Progenitor cell of endocrine pancreas (in vitro differentiated cells): Measurements from ENCODE around the gene NFATC3. TPM values are rescaled to one million over a fixed set of nuclear protein-coding genes. Genes with fewer than 3 reads are reported as not detected.

ENCODE experiments used
- DNase-seq: peaks from one replicate; pipeline ENCODE4 v3.0.0; 2021; ENCODE audit warnings: low spot score; ENCODE audit not compliant: unreplicated experiment
- H3K27ac Mint-ChIP-seq: 2 replicates; pipeline ENCODE4 v1.8.0; 2021; ENCODE audit warnings: mild to moderate bottlenecking, moderate library complexity, mixed read lengths
- H3K27me3 Mint-ChIP-seq: 2 replicates; pipeline ENCODE4 v1.8.0; 2021; ENCODE audit warnings: mixed read lengths
- H3K36me3 Mint-ChIP-seq: 2 replicates; pipeline ENCODE4 v1.8.0; 2022; ENCODE audit warnings: mixed read lengths; ENCODE audit not compliant: insufficient read depth
- H3K4me1 Mint-ChIP-seq: 2 replicates; pipeline ENCODE4 v1.8.0; 2021; ENCODE audit warnings: low read depth, mixed read lengths
- H3K4me3 Mint-ChIP-seq: 2 replicates; pipeline ENCODE4 v1.8.0; 2021; ENCODE audit warnings: low read depth, mild to moderate bottlenecking, moderate library complexity, mixed read lengths
- H3K9me3 Mint-ChIP-seq: 2 replicates; pipeline ENCODE4 v1.8.0; 2021; ENCODE audit warnings: low read depth, mixed read lengths
- CTCF ChIP-seq: fragments of 200-600 bp; sonication (generic); IDR thresholded peaks from one replicate; pipeline ENCODE4 v1.5.0; 2021; ENCODE audit warnings: antibody characterized with exemption, mild to moderate bottlenecking; ENCODE audit not compliant: unreplicated experiment
- total RNA-seq: library from RNA; stranded (reverse); gene quantifications from 2 replicates; pipeline ENCODE4 v1.2.1, GENCODE V29; 2021

Gene NFATC3
- total RNA-seq, 1 donor from 2014 or later: 51.8 TPM

- Mint-ChIP-seq H3K27me3 (no peaks in the 10 kb centered on the region), H3K4me1 (peaks cover 28% of the 10 kb centered on the region), H3K36me3 (peaks cover 17% of the 10 kb centered on the region), H3K9me3 (peaks cover 2% of the 10 kb centered on the region), H3K27ac (peak overlapping the region; percentile 96), H3K4me3 (peak overlapping the region; percentile 87)
- DNase-seq: no peak
- TF ChIP-seq CTCF: no peak
Measured at GRCh38 chr16:68233835-68234187, 148.6 kb downstream of the NFATC3 start.

GRCh38 chr16:68234188-68235107 is 149.3 kb downstream of the NFATC3 start:
- peaks cover 3% of the 10 kb centered on the region for H3K9me3 Mint-ChIP-seq
- H3K4me3 Mint-ChIP-seq: peak overlapping the region; percentile 87
- peaks cover 15% of the 10 kb centered on the region for H3K36me3 Mint-ChIP-seq
- peak overlapping the region; percentile 96 for H3K27ac Mint-ChIP-seq
- no peaks in the 10 kb centered on the region for H3K27me3 Mint-ChIP-seq
- H3K4me1 Mint-ChIP-seq: peaks cover 28% of the 10 kb centered on the region
- TF ChIP-seq CTCF: no peak
- DNase-seq: peak; percentile 82

- TF ChIP-seq CTCF: peak; percentile 46
- Mint-ChIP-seq H3K4me3 (peak overlapping the region; percentile 87), H3K27me3 (no peaks in the 10 kb centered on the region), H3K4me1 (peaks cover 28% of the 10 kb centered on the region), H3K27ac (peak overlapping the region; percentile 96), H3K36me3 (peaks cover 13% of the 10 kb centered on the region), H3K9me3 (peaks cover 3% of the 10 kb centered on the region)
- peak; percentile 42 for DNase-seq
Measured at GRCh38 chr16:68235108-68235886, 150.1 kb downstream of the NFATC3 start.

- Mint-ChIP-seq H3K36me3 (peaks cover 10% of the 10 kb centered on the region), H3K4me3 (peak within 1 kb of the TSS; percentile 87), H3K27ac (peak within 1 kb of the TSS; percentile 98), H3K9me3 (peaks cover 3% of the 10 kb centered on the region), H3K27me3 (no peaks in the 10 kb centered on the region), H3K4me1 (peaks cover 28% of the 10 kb centered on the region)
- DNase-seq: no peak
- TF ChIP-seq CTCF: no peak
Measured at GRCh38 chr16:68235887-68236136, 150.6 kb downstream of the NFATC3 start, which contains the start of gene ESRP2. Gene ESRP2 (minus strand): TSS chr16:68236127. CDS start chr16:68236045, 82 bp downstream.

GRCh38 chr16:68236137-68236825 is 151.1 kb downstream of the NFATC3 start:
- Mint-ChIP-seq H3K9me3 (peaks cover 3% of the 10 kb centered on the region), H3K4me1 (peaks cover 28% of the 10 kb centered on the region), H3K27ac (peak overlapping the region; percentile 98), H3K27me3 (no peaks in the 10 kb centered on the region), H3K4me3 (peak overlapping the region; percentile 87), H3K36me3 (peaks cover 9% of the 10 kb centered on the region)
- TF ChIP-seq CTCF: no peak
- DNase-seq: peak; percentile 67
